ENCODE results near the gene SCARB1.

SCARB1 gene

DNA sequence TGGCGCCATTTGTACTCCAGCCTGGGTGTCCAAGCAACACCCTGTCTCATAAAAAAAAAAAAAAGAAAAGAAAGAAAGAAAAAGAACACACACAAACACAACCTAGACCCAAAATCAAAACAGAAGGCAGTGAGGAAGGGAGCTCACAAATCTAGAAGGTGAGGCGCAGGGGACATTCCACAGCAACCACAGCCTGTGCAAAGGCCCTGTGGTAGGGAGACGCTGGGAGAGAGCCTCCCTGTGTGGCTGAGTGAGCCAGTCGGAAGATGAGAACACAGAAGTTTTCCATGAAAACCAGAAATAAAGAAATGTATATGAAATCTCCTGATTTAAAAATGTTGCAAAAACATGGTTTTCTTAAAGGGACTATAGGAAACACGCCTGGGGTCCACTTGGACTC lies 44.6 kb downstream of the SCARB1 start:
- DNase-seq, result no peak

GRCh38 chr12:124817076-124818000 lies 46.3 kb downstream of the SCARB1 start:
- DNase-seq, result no peak

DNA sequence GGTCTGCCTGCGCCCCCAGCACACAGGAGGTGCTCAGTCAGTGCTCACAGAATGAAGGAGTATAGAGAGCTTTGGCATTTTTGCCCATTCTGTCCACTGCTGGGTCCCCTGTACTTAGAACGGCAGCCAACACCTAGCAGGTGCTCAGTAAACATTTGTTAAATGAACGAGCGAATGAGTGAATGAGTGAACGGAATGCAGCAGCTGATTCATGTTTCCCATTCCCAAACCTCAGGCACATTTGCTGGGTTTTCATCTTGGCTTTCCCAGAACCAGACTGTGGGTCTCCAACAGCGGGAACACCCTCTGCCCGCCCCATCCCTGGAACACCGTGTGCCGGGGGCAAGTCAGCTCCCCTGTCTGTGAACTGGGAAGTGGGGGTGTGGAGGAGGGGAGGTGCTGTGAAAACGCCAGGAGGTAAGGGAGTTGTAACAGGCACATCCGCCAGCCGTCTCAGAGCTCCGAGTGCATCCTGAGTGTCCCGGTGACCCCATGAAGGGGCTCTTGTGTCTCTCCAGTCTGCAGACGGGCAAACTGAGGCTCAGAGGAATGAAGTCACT lies 47.3 kb downstream of the SCARB1 start:
- DNase-seq, result no peak

DNA sequence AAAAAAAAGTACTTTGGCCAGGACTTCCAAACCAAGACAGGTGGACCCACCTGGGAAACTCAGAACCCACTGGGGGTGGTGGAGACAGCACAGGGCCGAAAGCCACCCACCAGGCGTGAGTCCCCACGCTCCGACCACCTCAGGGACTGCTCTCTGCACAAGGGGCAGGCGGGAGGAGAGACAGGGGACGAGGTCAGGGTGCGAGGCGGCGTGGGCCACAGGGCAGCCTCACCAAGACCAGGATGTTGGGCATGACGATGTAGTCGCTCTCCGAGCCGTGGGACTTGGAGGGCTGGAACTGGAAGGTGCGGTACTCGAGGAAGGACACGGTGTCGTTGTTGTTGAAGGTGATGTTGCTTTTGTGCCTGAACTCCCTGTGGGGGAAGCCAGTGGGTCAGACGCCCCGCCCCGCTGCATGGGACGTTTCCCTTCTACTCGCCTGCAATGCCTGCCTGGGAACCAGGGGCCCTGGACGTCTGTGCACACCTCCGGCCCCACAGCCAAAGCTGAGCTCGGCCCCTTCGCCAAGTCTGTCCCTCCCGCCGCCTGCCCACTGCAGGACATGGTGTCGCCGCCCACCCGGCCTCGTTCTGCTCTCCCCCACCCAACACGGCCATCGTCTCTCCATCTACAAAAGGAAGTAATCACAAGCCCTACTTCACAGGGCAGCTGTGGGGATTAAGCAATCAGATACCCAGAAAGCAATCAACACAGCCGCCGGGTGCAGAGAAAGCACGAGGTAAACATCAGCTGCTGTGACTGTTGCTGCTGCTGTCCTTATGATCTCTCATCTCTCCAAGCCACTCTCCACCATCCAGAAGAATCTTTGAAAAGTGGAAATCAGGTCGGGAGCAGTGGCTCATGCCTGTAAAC lies 48.7 kb downstream of the SCARB1 start:
- DNase-seq, result no peak

- DNase-seq, result no peak
Measured at GRCh38 chr12:124813782-124814181, 49.9 kb downstream of the SCARB1 start.

- no peak for DNase-seq
Measured at GRCh38 chr12:124812979-124813378, 50.7 kb downstream of the SCARB1 start.

- no peak for DNase-seq
Measured at GRCh38 chr12:124812356-124812755, 51.3 kb downstream of the SCARB1 start.

- no peak for DNase-seq
Measured at GRCh38 chr12:124811633-124812032, 52.0 kb downstream of the SCARB1 start.

- DNase-seq, result no peak
Measured at GRCh38 chr12:124809878-124810277, 53.8 kb downstream of the SCARB1 start.

- no peak for DNase-seq
Measured at GRCh38 chr12:124809391-124809790, 54.3 kb downstream of the SCARB1 start.

DNA sequence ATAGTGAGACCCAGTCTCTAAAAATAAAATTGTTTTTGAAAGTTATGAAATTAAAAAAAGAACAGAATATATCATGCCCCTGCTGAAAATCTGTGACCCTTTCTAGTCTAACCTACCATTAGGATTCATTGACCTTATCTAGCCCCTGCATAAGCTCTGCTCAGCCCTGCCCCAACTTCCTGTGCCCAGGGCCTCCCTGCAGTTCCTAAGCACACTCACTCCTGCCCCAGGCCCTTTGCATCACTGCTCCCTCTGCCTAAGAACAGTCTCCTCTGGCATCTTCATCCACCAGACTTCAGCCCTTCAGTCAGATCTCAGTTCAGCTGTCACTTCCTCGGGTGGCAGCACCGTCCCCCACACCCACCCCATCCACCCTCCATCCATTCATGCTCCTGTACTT lies 55.4 kb downstream of the SCARB1 start:
- no peak for DNase-seq

DNA sequence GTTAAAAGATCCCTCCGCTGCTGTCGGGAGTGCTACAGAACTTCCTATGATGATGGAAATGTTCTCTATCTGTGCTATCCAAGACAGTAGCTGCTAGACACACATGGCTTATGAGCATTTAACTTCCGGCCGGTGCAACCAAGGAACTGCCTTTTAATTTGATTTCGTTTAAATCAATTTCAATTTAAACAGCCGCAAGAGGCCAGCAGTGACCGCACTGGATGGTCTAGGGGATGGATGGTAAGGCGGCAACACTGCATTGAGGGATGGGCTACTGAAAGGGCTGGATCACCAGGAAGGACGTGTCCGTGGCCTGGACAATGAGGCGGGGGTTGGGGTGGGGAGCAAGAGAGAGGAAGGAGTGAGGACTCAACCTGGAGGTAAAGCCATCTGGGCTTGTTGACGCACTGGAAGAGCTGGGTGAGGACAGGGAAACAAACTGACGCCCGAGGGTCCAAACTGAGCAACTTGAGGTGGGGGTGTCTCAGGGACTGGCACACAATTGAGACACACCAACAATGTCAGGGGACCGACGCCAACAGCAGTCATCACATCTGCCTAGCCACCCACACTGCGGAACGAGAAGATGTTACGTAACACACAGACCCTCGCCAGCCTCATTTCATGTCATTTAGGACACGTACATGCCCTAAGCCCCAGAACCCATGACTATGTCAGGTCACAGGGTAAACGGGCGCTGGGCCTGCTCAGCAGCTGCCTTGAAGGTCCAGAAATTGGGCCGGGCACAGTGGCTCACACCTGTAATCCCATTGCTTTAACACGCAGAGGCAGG lies 57.6 kb downstream of the SCARB1 start:
- no peak for DNase-seq

GRCh38 chr12:124805050-124805449 lies 58.6 kb downstream of the SCARB1 start:
- DNase-seq, result no peak

GRCh38 chr12:124804011-124804621 lies 59.5 kb downstream of the SCARB1 start:
- no peak for DNase-seq

DNA sequence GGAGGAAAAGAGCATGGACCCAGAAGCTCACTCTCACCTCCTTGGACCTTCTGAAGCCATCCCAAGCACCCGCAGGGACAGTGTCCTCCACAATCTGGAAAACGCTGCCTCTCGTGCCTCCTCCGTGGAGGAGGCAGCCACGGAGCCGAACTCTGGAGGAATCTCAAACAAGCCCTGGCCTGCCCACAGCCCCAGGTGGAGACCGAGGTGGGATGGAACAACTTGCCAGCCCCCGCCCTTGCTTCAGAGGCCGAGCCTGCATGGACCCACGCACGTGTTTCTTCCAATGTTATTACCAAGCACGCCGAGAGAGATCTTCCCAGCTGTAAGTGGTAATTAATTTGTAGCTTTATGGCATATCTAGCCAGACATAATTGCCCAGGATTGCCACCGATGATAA lies 61.3 kb downstream of the SCARB1 start:
- no peak for DNase-seq

GRCh38 chr12:124800506-124800905 lies 63.2 kb downstream of the SCARB1 start:
- DNase-seq, result no peak

GRCh38 chr12:124797321-124797720 lies 66.3 kb downstream of the SCARB1 start:
- no peak for DNase-seq

GRCh38 chr12:124796303-124796960 lies 67.2 kb downstream of the SCARB1 start:
- DNase-seq, result peak in 1 of 5 donors; percentile 68

- DNase-seq, result no peak
Measured at GRCh38 chr12:124795081-124795948, 68.3 kb downstream of the SCARB1 start.

- DNase-seq, result no peak
Measured at GRCh38 chr12:124792961-124793441, 70.7 kb downstream of the SCARB1 start.
